SU-DHL-6 (cell line): ENCODE measurements around the gene SMAD3.

Source experiments
- H2AFZ ChIP-seq: fragments of 200-600 bp; sonication (generic); 2 replicates; pipeline ENCODE4 v1.6.1; 2014; ENCODE audit warnings: low read depth, mild to moderate bottlenecking, moderate library complexity, mixed read lengths, antibody characterized with exemption, low read length; ENCODE audit not compliant: severe bottlenecking
- H3F3A ChIP-seq: fragments of 200-600 bp; shearing (Covaris generic); 2 replicates; pipeline ENCODE4 v1.6.0; 2016; ENCODE audit warnings: antibody characterized with exemption, mild to moderate bottlenecking; ENCODE audit not compliant: insufficient read depth
- H3K27ac ChIP-seq: fragments of 200-600 bp; sonication (generic); 2 replicates; pipeline ENCODE4 v1.5.1; 2016; ENCODE audit warnings: low read depth, mild to moderate bottlenecking, low read length, moderate library complexity, mixed read lengths
- H3K27me3 ChIP-seq: fragments of 200-600 bp; sonication (generic), shearing (Covaris generic); 2 replicates; pipeline ENCODE4 v1.6.0; 2014; ENCODE audit warnings: mild to moderate bottlenecking, low read length
- H3K36me3 ChIP-seq: fragments of 200-600 bp; sonication (generic); 2 replicates; pipeline ENCODE4 v1.6.1; 2014; ENCODE audit warnings: mild to moderate bottlenecking, low read length, mixed read lengths
- H3K4me2 ChIP-seq: fragments of 300-600, 200-600 bp; shearing (Covaris generic), sonication (generic); 2 replicates; pipeline ENCODE4 v1.6.0; 2014; ENCODE audit warnings: low read length, low read depth, mild to moderate bottlenecking; ENCODE audit not compliant: poor library complexity, severe bottlenecking
- H3K4me3 ChIP-seq: fragments of 200-600 bp; sonication (generic); 2 replicates; pipeline ENCODE4 v1.5.1; 2014; ENCODE audit warnings: antibody characterized with exemption, low read length, mild to moderate bottlenecking, mixed read lengths; ENCODE audit not compliant: insufficient read depth, poor library complexity, severe bottlenecking
- H3K79me2 ChIP-seq: fragments of 200-600 bp; sonication (generic); 2 replicates; pipeline ENCODE4 v1.6.1; 2014; ENCODE audit warnings: mild to moderate bottlenecking, low read length, moderate library complexity; ENCODE audit not compliant: insufficient read depth
- H3K9ac ChIP-seq: fragments of 200-600 bp; sonication (generic); 2 replicates; pipeline ENCODE4 v1.7.0; 2014; ENCODE audit warnings: mild to moderate bottlenecking, low read length
- H3K9me2 ChIP-seq: fragments of 200-600 bp; sonication (generic); replicated peaks from 2 replicates; pipeline ENCODE4 v1.6.1; 2014; ENCODE audit warnings: low read length; ENCODE audit not compliant: insufficient read depth
- H3K9me3 ChIP-seq: fragments of 200-600 bp; sonication (generic); 2 replicates; pipeline ENCODE4 v1.6.1; 2014; ENCODE audit warnings: low read length, mixed read lengths; ENCODE audit not compliant: insufficient read depth
- H4K20me1 ChIP-seq: fragments of 200-600 bp; sonication (generic); 2 replicates; pipeline ENCODE4 v1.6.1; 2014; ENCODE audit warnings: low read depth, mild to moderate bottlenecking, antibody characterized with exemption, low read length, moderate library complexity, mixed read lengths
- CTCF ChIP-seq: fragments of 200-600 bp; sonication (generic); IDR thresholded peaks from one replicate; pipeline ENCODE4 v1.5.1; 2017; ENCODE audit warnings: antibody characterized with exemption, mild to moderate bottlenecking, low read length, moderate library complexity; ENCODE audit not compliant: insufficient read depth, poor library complexity, severe bottlenecking
- EZH2phosphoT487 ChIP-seq: fragments of 200-600 bp; sonication (generic), shearing (Covaris generic); conservative IDR thresholded peaks from 2 replicates; pipeline ENCODE4 v1.6.1; 2018; ENCODE audit warnings: mild to moderate bottlenecking, antibody characterized with exemption, low read length, moderate library complexity, mixed read lengths

Gene SMAD3

GRCh38 chr15:67049351-67050044 is 15.9 kb upstream of the SMAD3 start:
- Histone ChIP-seq H3F3A (no peaks in the 10 kb centered on the region), H2AFZ (no peak overlapping the region), H3K36me3 (no peaks in the 10 kb centered on the region), H3K27me3 (no peaks in the 10 kb centered on the region), H3K9ac (no peak overlapping the region), H3K4me3 (no peak overlapping the region), H3K9me2 (no peaks in the 10 kb centered on the region), H3K4me2 (no peak overlapping the region), H4K20me1 (no peaks in the 10 kb centered on the region), H3K27ac (no peak overlapping the region), H3K9me3 (no peaks in the 10 kb centered on the region), H3K79me2 (no peaks in the 10 kb centered on the region)
- no peak for TF ChIP-seq CTCF

DNA sequence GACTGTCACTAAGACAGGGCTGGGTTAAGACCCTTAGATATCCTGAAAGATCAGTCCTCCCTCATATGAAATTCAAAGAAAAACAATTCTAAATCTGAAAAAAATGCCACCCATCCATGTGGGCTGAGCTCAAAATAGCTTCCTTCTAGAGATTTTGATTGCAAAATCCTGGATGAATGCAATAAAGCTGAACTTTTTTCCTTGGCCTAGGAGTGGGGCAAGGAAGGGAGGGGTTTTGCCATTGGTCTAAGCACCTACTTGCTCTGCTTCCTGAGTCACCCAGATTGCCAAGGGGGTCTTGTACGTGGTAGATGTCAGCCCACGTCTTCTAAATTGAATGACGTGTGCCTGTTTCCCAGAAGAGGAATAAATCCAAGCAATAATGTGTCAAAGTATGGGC is 15.3 kb upstream of the SMAD3 start:
- H3K9me2 ChIP-seq = no peaks in the 10 kb centered on the region
- no peak overlapping the region for H3K27ac ChIP-seq
- no peaks in the 10 kb centered on the region for H3K36me3 ChIP-seq
- no peaks in the 10 kb centered on the region for H3K79me2 ChIP-seq
- TF ChIP-seq EZH2phosphoT487 (no peak), CTCF (no peak)
- no peak overlapping the region for H3K4me3 ChIP-seq
- no peak overlapping the region for H3K4me2 ChIP-seq
- no peaks in the 10 kb centered on the region for H3K9me3 ChIP-seq
- H3K9ac ChIP-seq = no peak overlapping the region
- no peaks in the 10 kb centered on the region for H3F3A ChIP-seq
- no peaks in the 10 kb centered on the region for H4K20me1 ChIP-seq
- no peaks in the 10 kb centered on the region for H3K27me3 ChIP-seq
- H2AFZ ChIP-seq = no peak overlapping the region

GRCh38 chr15:67050522-67051087 is 14.8 kb upstream of the SMAD3 start:
- no peak overlapping the region for H3K27ac ChIP-seq
- H4K20me1 ChIP-seq = no peaks in the 10 kb centered on the region
- no peaks in the 10 kb centered on the region for H3K9me3 ChIP-seq
- no peak overlapping the region for H3K4me3 ChIP-seq
- H3K27me3 ChIP-seq = no peaks in the 10 kb centered on the region
- no peaks in the 10 kb centered on the region for H3F3A ChIP-seq
- no peak for TF ChIP-seq CTCF
- no peak overlapping the region for H2AFZ ChIP-seq
- no peak overlapping the region for H3K9ac ChIP-seq
- no peaks in the 10 kb centered on the region for H3K79me2 ChIP-seq
- no peaks in the 10 kb centered on the region for H3K36me3 ChIP-seq
- H3K9me2 ChIP-seq = no peaks in the 10 kb centered on the region
- H3K4me2 ChIP-seq = peak overlapping the region; percentile 7
